Fibroblast of lung (primary cell): ENCODE data around the gene GPC6. TPM values are rescaled to one million over a fixed set of nuclear protein-coding genes. Genes with fewer than 3 reads are reported as not detected.
A peak's percentile ranks its signal among the peaks of the same experiment; 100 is the strongest.
"Not testable (repeated sequence)": the region's sequence is repeated elsewhere in the genome, so short reads cannot be mapped to it uniquely, and the experiment has no call there.

Source experiments
- DNase-seq, 2 donors: peaks; one replicate each; pipeline versions ENCODE4 v3.0.0 to v3.0.0-alpha.2; 2010; ENCODE audit warnings: low read depth in 2 of 2
- H2AFZ ChIP-seq: 2 replicates; pipeline ENCODE4 v1.5.1; 2012; ENCODE audit warnings: low read length, control low read depth, inconsistent platforms
- H3K27ac ChIP-seq: 2 replicates; pipeline ENCODE4 v1.5.1; 2011; ENCODE audit warnings: low read length, control low read depth; ENCODE audit not compliant: insufficient read depth
- H3K27me3 ChIP-seq: 2 replicates; pipeline ENCODE4 v1.5.1; 2011; ENCODE audit warnings: mild to moderate bottlenecking, low read length; ENCODE audit not compliant: control insufficient read depth, insufficient read depth
- H3K36me3 ChIP-seq: 2 replicates; pipeline ENCODE4 v1.5.1; 2011; ENCODE audit warnings: low read length; ENCODE audit not compliant: control insufficient read depth, insufficient read depth
- H3K4me1 ChIP-seq: 2 replicates; pipeline ENCODE4 v1.5.1; 2011; ENCODE audit warnings: low read length; ENCODE audit not compliant: control insufficient read depth, insufficient read depth; ENCODE audit errors: extremely low read depth
- H3K4me2 ChIP-seq: 2 replicates; pipeline ENCODE4 v1.5.1; 2011; ENCODE audit warnings: low read length, control low read depth; ENCODE audit not compliant: insufficient read depth; ENCODE audit errors: extremely low read depth
- H3K4me3 ChIP-seq, 4 experiments: fragments of 200-600 bp in 1 of 4; sonication (generic) in 1 of 4; replicated peaks in 1 of 4; 2 replicates each; pipeline ENCODE4 v1.5.1; 2011 to 2016; ENCODE audit warnings: low read length in 4 of 4, low read depth in 3 of 4, mild to moderate bottlenecking in 3 of 4, control low read depth in 2 of 4, inconsistent platforms in 1 of 4, mixed read lengths in 1 of 4; ENCODE audit not compliant: insufficient read depth in 1 of 4; ENCODE audit errors: control extremely low read depth in 1 of 4
- H3K79me2 ChIP-seq: 2 replicates; pipeline ENCODE4 v1.5.1; 2012; ENCODE audit warnings: mild to moderate bottlenecking, low read length, inconsistent platforms; ENCODE audit not compliant: control insufficient read depth, insufficient read depth
- H3K9ac ChIP-seq: 2 replicates; pipeline ENCODE4 v1.5.1; 2011; ENCODE audit warnings: mild to moderate bottlenecking, low read length, control low read depth; ENCODE audit not compliant: insufficient read depth
- H3K9me3 ChIP-seq: 2 replicates; pipeline ENCODE4 v1.5.1; 2012; ENCODE audit warnings: low read depth, low read length; ENCODE audit not compliant: control insufficient read depth, insufficient read depth
- H4K20me1 ChIP-seq: 2 replicates; pipeline ENCODE4 v1.5.1; 2011; ENCODE audit warnings: low read length; ENCODE audit not compliant: control insufficient read depth, insufficient read depth; ENCODE audit errors: extremely low read depth
- EZH2 ChIP-seq: IDR thresholded peaks from 2 replicates; pipeline ENCODE4 v1.5.1; 2012; ENCODE audit warnings: low read length, control low read depth, mild to moderate bottlenecking; ENCODE audit errors: missing control alignments
- polyA plus RNA-seq, 2 donors: library from polyadenylated mRNA; depleted of rRNA in 1 of 2; stranded (reverse) in 1 of 2; unstranded in 1 of 2; fragments of >200 nt; gene quantifications; 2 replicates each; pipeline ENCODE4 v1.2.1, GENCODE V29; 2011 to 2012; ENCODE audit warnings: missing spikeins in 1 of 2
- total RNA-seq: library from RNA; depleted of rRNA; stranded (reverse); fragments of >200 nt; gene quantifications from 2 replicates; pipeline ENCODE4 v1.2.1, GENCODE V29; 2014
- TF ChIP-seq, protein P1 (sequence below), 2 donors: IDR thresholded peaks in 1 of 2; conservative IDR thresholded peaks in 1 of 2; 1 replicate in 1 of 2; 2 replicates in 1 of 2; pipeline ENCODE4 v1.5.1; 2011 to 2012; ENCODE audit warnings: low read length in 2 of 2, control low read depth in 1 of 2, inconsistent platforms in 1 of 2, low read depth in 1 of 2, mild to moderate bottlenecking in 1 of 2

Gene GPC6
- total and polyA plus RNA-seq, 2 donors (not counting 1 experiment from before 2014, with no cell fraction given) = 11.2 to 33.7 TPM

DNA sequence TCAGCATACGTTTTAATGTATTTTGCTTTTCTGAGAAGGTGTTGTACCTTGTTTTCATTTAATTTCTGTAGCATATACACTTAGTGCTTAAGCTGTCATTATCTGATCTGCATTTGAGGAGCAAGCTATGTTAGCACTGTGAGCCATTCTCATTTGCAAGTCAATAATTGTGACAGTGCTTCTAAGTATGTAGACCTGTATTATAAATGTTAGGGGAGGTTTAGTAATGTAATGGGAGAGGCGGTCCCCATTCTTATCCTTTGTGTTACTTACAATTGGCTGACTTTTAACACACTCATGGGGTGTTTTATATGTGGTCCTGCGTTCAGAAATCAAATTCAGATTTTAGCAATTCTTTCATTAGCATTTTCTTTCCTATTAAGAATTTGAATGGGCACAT is 90.2 kb downstream of the GPC6 start:
- Histone ChIP-seq H3K79me2 (no peaks in the 10 kb centered on the region), H3K9ac (no peak overlapping the region), H3K9me3 (no peaks in the 10 kb centered on the region), H3K4me1 (no peaks in the 10 kb centered on the region), H3K36me3 (no peaks in the 10 kb centered on the region), H3K4me2 (no peak overlapping the region), H3K27ac (no peak overlapping the region), H3K4me3 (no peak overlapping the region), H3K27me3 (no peaks in the 10 kb centered on the region), H4K20me1 (no peaks in the 10 kb centered on the region), H2AFZ (no peak overlapping the region)
- DNase-seq = no peak
- no peak for TF ChIP-seq EZH2
- TF ChIP-seq, protein P1, sequence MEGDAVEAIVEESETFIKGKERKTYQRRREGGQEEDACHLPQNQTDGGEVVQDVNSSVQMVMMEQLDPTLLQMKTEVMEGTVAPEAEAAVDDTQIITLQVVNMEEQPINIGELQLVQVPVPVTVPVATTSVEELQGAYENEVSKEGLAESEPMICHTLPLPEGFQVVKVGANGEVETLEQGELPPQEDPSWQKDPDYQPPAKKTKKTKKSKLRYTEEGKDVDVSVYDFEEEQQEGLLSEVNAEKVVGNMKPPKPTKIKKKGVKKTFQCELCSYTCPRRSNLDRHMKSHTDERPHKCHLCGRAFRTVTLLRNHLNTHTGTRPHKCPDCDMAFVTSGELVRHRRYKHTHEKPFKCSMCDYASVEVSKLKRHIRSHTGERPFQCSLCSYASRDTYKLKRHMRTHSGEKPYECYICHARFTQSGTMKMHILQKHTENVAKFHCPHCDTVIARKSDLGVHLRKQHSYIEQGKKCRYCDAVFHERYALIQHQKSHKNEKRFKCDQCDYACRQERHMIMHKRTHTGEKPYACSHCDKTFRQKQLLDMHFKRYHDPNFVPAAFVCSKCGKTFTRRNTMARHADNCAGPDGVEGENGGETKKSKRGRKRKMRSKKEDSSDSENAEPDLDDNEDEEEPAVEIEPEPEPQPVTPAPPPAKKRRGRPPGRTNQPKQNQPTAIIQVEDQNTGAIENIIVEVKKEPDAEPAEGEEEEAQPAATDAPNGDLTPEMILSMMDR (conservative IDR thresholded peaks at IDR 0.05 in 1 of 2, IDR thresholded peaks at IDR 0.05 in 1 of 2; ENCODE audit: low read depth in 1 of 2, low read length in 2 of 2) = no peak

DNA sequence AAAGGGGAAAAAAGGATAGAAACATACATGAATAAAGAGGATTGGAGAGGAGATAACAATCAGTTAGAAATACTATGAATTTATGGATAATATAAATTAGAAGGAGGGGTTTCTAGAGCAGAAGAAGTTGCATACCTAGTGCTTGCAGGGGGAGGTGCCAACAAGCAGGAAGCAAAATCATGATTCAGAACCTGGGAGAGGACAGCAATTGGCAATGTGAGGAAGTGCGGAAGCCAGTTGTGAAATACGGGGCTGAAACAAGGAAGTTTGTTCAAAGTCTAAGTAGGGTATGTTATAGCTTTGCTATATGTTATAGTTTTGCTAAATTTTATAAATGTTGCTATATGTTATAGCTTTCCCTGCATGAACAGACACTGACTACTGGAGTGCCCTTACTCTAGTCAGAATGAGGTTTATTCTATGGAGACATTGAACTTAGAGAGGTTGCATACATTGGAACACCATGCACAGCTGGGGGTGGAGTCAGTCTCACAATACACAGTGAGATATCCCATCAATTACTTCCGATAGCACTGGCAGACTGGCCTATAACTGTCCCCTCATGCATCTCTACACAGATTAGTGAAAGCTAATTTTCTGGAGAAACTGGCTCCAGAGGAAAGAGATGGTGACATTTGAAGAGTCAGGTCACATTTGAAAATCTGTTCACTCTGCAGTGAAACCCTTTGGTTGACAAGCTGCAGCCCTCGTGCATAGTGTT is 92.1 kb downstream of the GPC6 start:
- TF ChIP-seq, protein P1 (conservative IDR thresholded peaks at IDR 0.05 in 1 of 2, IDR thresholded peaks at IDR 0.05 in 1 of 2; ENCODE audit: low read depth in 1 of 2, low read length in 2 of 2) = no peak
- no peak for TF ChIP-seq EZH2
- no peaks in the 10 kb centered on the region for H4K20me1 ChIP-seq
- H3K9me3 ChIP-seq = no peaks in the 10 kb centered on the region
- no peak overlapping the region for H3K4me2 ChIP-seq
- H2AFZ ChIP-seq = no peak overlapping the region
- H3K79me2 ChIP-seq = no peaks in the 10 kb centered on the region
- no peaks in the 10 kb centered on the region for H3K36me3 ChIP-seq
- DNase-seq = peak; percentile 38 to 39
- no peaks in the 10 kb centered on the region for H3K4me1 ChIP-seq
- H3K27ac ChIP-seq = no peak overlapping the region
- H3K27me3 ChIP-seq = no peaks in the 10 kb centered on the region
- no peak overlapping the region for H3K9ac ChIP-seq
- no peak overlapping the region for H3K4me3 ChIP-seq

DNA sequence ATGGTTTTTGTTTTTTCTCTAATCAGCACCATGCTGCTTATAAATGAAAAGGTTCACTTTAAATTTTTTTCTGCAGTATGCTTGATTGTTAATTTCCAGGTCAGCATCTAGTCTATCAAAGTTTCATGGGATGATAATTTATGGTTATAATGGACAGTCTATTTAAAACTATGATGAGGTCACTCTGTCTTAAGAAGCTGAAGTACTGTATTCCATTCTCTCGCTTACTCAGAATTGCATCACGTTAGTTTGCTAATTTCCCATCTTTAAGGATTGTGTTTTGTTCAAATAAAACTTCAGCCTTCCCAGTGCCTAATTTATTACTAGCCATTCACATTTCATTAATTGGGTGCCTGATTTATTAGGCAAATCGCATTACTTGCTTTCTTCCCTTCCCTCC is 94.3 kb downstream of the GPC6 start:
- H3K36me3 ChIP-seq = no peaks in the 10 kb centered on the region
- H3K79me2 ChIP-seq = no peaks in the 10 kb centered on the region
- no peak overlapping the region for H2AFZ ChIP-seq
- H3K4me2 ChIP-seq = no peak overlapping the region
- H4K20me1 ChIP-seq = no peaks in the 10 kb centered on the region
- DNase-seq = peak; percentile 60 to 79
- no peaks in the 10 kb centered on the region for H3K4me1 ChIP-seq
- no peaks in the 10 kb centered on the region for H3K27me3 ChIP-seq
- H3K9me3 ChIP-seq = no peaks in the 10 kb centered on the region
- H3K4me3 ChIP-seq = no peak overlapping the region
- no peak overlapping the region for H3K27ac ChIP-seq
- TF ChIP-seq, protein P1 (conservative IDR thresholded peaks at IDR 0.05 in 1 of 2, IDR thresholded peaks at IDR 0.05 in 1 of 2; ENCODE audit: low read depth in 1 of 2, low read length in 2 of 2) = no peak
- TF ChIP-seq EZH2 = no peak
- no peak overlapping the region for H3K9ac ChIP-seq

DNA sequence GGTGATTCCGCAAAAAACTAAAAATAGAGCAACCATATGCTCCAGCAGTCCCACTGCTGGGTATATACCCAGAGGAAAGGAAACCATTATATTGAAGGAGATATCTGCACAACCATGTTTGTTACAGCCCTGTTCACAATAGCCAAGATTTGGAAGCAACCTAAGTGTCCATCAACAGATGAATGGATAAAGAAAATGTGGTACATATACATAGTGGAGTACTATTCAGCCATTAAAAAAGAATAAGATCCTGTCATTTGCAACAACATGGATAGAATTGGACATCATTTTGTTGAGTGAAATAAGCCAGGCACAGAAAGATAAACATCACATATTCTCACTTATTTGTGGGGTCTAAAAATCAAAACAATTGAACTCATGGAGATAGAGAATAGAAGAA is 97.3 kb downstream of the GPC6 start:
- H3K36me3 ChIP-seq, DNase-seq, H3K27ac ChIP-seq, H3K79me2 ChIP-seq, H3K4me1 ChIP-seq, H3K4me3 ChIP-seq, H3K9ac ChIP-seq, H3K4me2 ChIP-seq, H4K20me1 ChIP-seq, H3K9me3 ChIP-seq, H3K27me3 ChIP-seq, H2AFZ ChIP-seq: not testable (repeated sequence)
